SJSA1 (cell line): Measurements from ENCODE around the gene REV1. TPM values are rescaled to one million over a fixed set of nuclear protein-coding genes. Genes with fewer than 3 reads are reported as not detected.

Experiments used
- DNase-seq, 2 experiments: peaks; one replicate each; pipeline ENCODE4 v3.0.0-alpha.2; 2015 to 2020; ENCODE audit warnings: low spot score in 2 of 2, low read depth in 1 of 2
- H3K27ac ChIP-seq: fragments of 250-450 bp; sonication (Bioruptor Pico); 2 replicates; pipeline ENCODE4 v1.5.1; 2020; ENCODE audit warnings: mild to moderate bottlenecking, moderate library complexity
- H3K27me3 ChIP-seq: fragments of 250-450 bp; sonication (Bioruptor Pico); replicated peaks from 2 replicates; pipeline ENCODE4 v1.5.1; 2020; ENCODE audit warnings: mild to moderate bottlenecking, moderate library complexity
- H3K36me3 ChIP-seq: fragments of 250-450 bp; sonication (Bioruptor Pico); 2 replicates; pipeline ENCODE4 v1.5.1; 2020; ENCODE audit warnings: mild to moderate bottlenecking
- H3K4me1 ChIP-seq: fragments of 250-450 bp; sonication (Bioruptor Pico); replicated peaks from 2 replicates; pipeline ENCODE4 v1.6.1; 2021; ENCODE audit warnings: mild to moderate bottlenecking
- H3K4me3 ChIP-seq: fragments of 250-450 bp; sonication (Bioruptor Pico); 2 replicates; pipeline ENCODE4 v1.5.1; 2020; ENCODE audit warnings: mild to moderate bottlenecking
- H3K9me3 ChIP-seq: fragments of 250-450 bp; sonication (Bioruptor Pico); replicated peaks from 2 replicates; pipeline ENCODE4 v1.5.1; 2020; ENCODE audit warnings: mild to moderate bottlenecking
- total RNA-seq: library from RNA; depleted of rRNA; stranded (reverse); fragments of >200 nt; shearing (Covaris generic); gene quantifications from 2 replicates; pipeline ENCODE4 v1.2.3, GENCODE V29; 2014

Gene REV1
- total RNA-seq, 1 experiment from 2014 or later, result 27.2 TPM

DNA sequence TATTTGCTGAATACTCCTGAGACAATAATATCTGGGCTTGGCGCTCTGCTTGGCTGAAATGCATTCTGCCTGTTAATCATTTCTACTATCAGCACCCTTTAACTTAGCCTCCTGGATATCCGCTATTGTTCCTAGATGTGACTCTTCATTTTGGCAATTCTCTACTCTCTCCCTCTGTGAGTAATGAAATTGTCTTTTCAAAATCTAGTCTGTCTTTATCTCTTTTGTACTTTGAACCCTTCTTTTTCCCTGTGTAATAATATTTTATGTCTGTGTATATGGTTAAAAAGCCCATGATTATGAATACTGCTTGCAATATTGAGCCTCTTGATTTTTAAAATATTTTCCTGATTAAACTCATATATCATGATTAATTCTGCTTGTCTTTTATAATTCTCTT lies 6.2 kb upstream of the REV1 start:
- no peak overlapping the region for H3K4me3 ChIP-seq
- H3K36me3 ChIP-seq, result no peaks in the 10 kb centered on the region
- no peak for DNase-seq
- no peaks in the 10 kb centered on the region for H3K9me3 ChIP-seq
- H3K4me1 ChIP-seq, result no peaks in the 10 kb centered on the region
- no peak overlapping the region for H3K27ac ChIP-seq
- H3K27me3 ChIP-seq, result peaks cover 8% of the 10 kb centered on the region

DNA sequence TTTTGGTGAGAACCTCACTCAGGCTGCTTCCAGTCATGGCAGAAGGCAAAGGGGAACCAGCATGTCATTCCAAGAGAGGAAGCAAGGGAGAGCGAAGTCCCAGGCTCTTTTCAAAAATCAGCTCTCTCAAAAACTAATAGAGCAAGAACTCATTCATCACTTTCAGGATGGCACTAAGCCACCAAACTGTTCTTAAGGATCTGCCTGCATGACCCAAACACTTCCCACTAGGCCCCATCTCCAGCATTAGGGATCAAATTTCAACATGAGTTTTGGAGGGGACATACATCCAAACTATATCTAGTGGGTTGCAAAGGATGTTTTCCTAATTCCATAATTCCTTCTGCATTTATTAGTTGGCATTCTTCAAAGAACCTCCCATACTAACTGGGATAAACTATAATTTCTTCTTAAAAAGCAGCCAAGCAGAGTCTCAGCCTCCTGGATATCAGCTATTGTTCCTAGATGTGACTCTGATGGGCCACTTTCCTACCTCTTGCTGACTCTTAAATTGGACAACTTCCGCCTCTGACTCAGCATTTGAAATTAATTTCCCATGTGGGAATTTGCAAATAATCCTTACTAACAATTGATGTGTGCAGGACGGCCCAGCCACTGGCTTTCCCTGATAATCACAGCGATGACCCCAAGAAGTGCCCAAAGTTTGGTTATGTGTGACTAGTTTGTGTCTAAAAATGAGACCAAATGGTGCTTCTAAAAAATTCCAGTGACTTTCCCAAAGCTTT lies 5.5 kb upstream of the REV1 start:
- H3K27ac ChIP-seq, result no peak overlapping the region
- no peak for DNase-seq
- no peaks in the 10 kb centered on the region for H3K9me3 ChIP-seq
- H3K4me3 ChIP-seq, result no peak overlapping the region
- no peaks in the 10 kb centered on the region for H3K36me3 ChIP-seq
- H3K27me3 ChIP-seq, result peaks cover 8% of the 10 kb centered on the region; the same call in 1 of the 2 replicates
- no peaks in the 10 kb centered on the region for H3K4me1 ChIP-seq

DNA sequence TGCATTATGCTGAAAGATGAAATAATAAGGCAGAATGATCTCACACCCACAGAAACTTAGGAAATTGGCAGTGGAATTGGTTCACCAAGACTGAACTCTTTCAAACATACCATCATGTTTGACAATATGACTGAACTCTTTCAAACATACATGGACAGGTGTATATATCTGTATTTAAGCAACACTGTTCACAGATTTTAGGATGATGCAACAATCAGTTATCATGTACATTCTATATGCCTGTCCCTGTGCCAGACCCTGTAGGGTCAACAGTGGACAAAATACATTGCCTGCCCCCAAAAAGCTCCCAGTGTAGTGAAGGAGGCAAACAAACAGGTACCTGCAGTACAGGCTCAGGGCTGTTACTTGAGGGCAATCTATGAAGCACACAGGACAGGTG lies 2.9 kb upstream of the REV1 start:
- peaks cover 8% of the 10 kb centered on the region; the same call in 1 of the 2 replicates for H3K27me3 ChIP-seq

DNA sequence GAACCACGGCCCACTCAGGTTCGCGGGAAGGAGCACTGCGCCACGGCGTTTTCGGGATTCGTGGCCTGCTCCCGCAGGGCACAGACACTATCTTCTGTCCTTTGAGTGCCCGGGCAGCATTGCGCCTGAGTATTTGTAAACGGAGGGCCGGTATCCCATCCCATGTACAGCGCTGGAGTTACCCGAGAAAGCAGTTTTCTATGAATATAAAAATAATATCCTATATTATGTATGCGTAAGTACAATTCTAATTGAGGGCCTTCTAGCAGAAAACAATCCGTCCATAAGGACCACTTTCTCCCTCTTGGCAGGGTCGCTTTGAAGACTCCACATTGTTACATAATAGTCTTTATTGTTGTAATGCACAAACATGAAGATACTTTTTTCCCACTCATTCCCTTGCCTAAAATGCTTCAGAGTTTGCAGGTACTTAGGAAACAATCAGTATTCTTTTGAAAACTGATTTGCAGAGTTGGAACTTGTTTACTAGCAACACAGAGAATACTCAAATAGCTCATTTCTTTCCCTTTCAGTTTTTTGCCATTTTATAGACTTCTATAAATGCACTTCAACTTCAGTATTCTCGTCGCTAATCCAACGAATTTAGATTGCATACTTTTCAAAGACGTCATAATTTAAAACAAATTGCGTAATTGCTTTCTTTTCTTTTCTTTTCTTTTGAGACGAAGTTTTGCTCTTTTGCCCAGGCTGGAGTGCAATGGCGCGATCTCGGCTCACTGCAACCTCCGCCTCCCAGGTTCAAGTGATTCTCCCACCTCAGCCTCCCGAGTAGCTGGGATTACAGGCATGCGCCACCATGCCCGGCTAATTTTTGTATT lies 1.0 kb upstream of the REV1 start:
- Histone ChIP-seq H3K36me3 (peaks cover 5% of the 10 kb centered on the region), H3K27ac (no peak overlapping the region), H3K4me1 (no peaks in the 10 kb centered on the region; the same call in 1 of the 2 replicates), H3K4me3 (peak overlapping the region; percentile 93), H3K9me3 (no peaks in the 10 kb centered on the region), H3K27me3 (peaks cover 8% of the 10 kb centered on the region; the same call in 1 of the 2 replicates)
- no peak for DNase-seq

More for the DNA sequence above, 2.9 kb upstream of the REV1 start:
- no peak overlapping the region for H3K27ac ChIP-seq
- no peaks in the 10 kb centered on the region for H3K9me3 ChIP-seq
- no peaks in the 10 kb centered on the region for H3K4me1 ChIP-seq
- H3K36me3 ChIP-seq, result peaks cover 4% of the 10 kb centered on the region; the same call in 1 of the 2 replicates
- DNase-seq, result no peak
- H3K4me3 ChIP-seq, result no peak overlapping the region

DNA sequence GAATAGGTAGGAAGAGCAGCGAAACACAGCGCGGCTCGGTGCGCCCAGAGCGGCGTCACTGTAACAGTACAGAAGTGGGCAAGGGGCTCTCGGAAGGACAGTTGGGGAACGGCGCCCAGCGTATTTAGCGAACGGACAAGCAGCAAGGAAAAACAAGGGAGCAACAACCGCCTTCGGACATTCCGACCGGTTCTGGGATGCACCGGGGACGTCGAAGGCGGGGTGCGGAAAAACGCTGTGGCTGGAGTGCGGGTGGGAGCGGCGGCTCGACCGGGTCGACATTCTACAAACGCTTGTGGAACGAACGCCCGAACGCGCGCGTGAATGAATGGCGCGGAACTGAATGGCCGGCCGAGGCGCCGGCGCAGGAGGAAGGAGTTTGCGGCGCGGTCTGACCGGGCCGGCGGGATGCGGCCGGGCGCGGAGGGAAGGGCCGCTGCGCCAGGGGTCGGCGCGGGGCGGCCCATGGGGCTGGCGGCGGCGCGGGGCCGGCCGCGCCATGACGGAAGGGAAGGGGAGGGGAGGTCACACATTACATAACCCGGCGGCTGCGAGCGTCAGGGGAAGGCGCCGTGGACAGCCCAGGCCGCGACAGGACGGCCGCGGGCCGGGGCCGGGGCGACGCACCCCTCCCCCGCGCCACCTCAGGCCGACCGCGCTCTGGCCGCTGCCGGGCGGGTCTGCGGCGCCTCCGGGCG lies 605 bp downstream of the REV1 start:
- Histone ChIP-seq H3K27me3 (peaks cover 8% of the 10 kb centered on the region; the same call in 1 of the 2 replicates), H3K9me3 (no peaks in the 10 kb centered on the region), H3K36me3 (peaks cover 11% of the 10 kb centered on the region), H3K27ac (peak overlapping the region; percentile 92), H3K4me3 (peak overlapping the region; percentile 93), H3K4me1 (no peaks in the 10 kb centered on the region; the same call in 1 of the 2 replicates)
- peak; percentile 60 to 63 for DNase-seq

DNA sequence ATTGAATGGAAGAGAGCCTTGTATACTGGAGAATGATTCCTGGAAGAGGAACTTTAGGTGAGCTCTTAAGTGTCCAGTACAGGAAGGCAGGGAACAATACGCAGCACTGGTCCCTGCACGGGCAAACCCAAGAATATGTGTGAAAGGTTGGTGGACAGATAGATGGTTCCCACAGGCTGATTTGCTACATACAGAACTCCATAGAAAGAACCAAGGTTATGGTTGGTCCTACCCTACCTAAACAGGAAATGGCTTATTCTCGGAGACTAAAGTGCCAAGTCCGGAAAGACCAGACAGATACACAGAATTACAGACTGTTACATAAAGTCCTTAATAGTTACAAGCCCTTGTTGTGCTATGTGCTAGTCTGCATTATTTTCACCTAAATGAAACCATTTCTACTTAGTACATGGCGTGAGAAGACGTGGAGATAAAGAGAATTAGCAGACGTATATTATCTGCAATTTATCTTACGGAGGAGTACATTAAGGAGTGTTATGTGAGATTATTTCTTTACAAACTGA lies 1.2 kb downstream of the REV1 start:
- Histone ChIP-seq H3K9me3 (no peaks in the 10 kb centered on the region), H3K4me3 (peak overlapping the region; percentile 93), H3K27ac (peak overlapping the region; percentile 92), H3K4me1 (no peaks in the 10 kb centered on the region; the same call in 1 of the 2 replicates), H3K27me3 (0 out of 2 replicates have a peak, but pooled peaks cover 4% of the 10 kb centered on the region), H3K36me3 (peaks cover 11% of the 10 kb centered on the region)
- no peak for DNase-seq

DNA sequence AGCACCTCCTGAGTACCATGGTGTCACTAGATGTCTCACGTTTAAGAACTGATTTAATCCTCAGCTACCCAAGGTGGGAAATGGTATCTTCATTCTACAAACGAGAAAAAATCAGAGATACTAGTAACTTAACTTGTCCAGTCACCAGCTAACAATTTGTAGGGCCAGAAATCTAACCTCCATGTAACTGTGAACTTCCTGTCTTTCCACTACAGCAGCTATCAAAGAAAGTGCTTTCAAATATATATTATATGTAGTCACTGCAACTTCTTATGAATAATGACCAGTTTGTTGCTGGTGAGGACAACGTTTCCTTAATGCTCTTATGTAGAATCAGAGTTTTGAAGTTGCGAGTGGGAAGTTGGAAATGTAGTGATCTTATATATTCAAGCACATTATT lies 1.9 kb downstream of the REV1 start:
- no peaks in the 10 kb centered on the region; the same call in 1 of the 2 replicates for H3K4me1 ChIP-seq
- DNase-seq, result no peak
- H3K27me3 ChIP-seq, result 0 out of 2 replicates have a peak, but pooled peaks cover 4% of the 10 kb centered on the region
- H3K27ac ChIP-seq, result no peak overlapping the region
- no peaks in the 10 kb centered on the region for H3K9me3 ChIP-seq
- H3K36me3 ChIP-seq, result peaks cover 11% of the 10 kb centered on the region
- H3K4me3 ChIP-seq, result no peak overlapping the region

DNA sequence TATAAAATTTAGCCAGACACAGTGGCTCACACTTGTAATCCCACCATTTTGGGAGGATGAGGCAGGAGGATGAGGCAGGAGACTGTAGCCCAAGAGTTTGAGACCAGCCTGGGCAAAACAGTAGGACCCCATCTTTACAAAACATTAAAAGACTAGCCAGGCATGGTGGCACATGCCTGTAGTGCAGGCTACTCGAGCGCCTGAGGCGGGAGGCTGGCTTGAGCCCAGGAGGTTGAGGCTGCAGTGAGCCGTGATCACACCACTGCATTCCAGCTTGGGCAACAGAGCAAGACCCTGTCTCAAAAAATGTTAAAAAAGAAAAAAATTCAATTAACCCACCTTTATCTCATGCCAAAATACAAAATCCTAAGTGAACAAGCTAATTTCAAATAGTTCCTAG lies 4.0 kb downstream of the REV1 start:
- no peak for DNase-seq
- no peaks in the 10 kb centered on the region for H3K9me3 ChIP-seq
- no peak overlapping the region for H3K27ac ChIP-seq
- H3K4me1 ChIP-seq, result no peaks in the 10 kb centered on the region; the same call in 1 of the 2 replicates
- no peaks in the 10 kb centered on the region for H3K27me3 ChIP-seq
- H3K4me3 ChIP-seq, result no peak overlapping the region
- peaks cover 11% of the 10 kb centered on the region for H3K36me3 ChIP-seq

DNA sequence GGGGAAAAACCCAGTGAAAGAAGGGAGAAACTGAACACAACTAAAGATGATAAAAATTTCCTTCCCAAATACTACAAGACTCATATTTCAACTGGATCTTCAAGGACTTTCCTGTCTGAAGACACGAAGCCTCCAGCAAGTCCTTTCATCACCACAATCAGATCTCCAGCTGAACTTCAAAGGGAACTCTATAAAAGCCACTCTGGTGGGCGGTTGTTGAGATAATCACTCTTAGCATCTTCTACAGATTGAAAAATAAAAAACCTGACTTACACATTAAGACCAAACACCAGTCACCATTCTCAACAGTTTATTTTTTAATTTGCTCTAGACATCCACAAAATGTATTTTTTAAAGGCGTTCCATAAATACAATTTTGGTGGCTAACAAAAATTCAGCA lies 4.4 kb downstream of the REV1 start:
- Histone ChIP-seq H3K9me3 (no peaks in the 10 kb centered on the region), H3K27me3 (no peaks in the 10 kb centered on the region), H3K36me3 (peaks cover 11% of the 10 kb centered on the region), H3K4me1 (peaks cover 3% of the 10 kb centered on the region; the same call in 1 of the 2 replicates), H3K4me3 (no peak overlapping the region), H3K27ac (no peak overlapping the region)
- DNase-seq, result no peak

DNA sequence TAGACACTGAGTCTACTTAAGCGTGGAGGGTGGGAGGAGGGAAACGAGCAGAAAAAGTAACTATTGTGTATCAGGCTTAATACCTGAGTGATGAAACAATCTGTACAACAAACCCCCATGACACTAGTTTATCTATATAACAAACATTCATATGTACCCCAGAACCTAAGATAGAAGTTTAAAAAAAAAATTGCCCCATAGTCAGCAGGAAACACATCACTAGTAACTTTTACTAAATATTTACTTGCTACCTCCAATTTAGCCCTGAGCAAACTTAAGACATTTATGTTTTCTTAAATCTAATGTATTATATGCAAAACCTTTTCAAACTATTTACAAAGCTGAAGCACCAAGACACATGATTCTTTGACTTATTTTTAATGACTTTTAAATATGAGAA lies 5.6 kb downstream of the REV1 start:
- Histone ChIP-seq H3K4me3 (no peak overlapping the region), H3K36me3 (peaks cover 9% of the 10 kb centered on the region), H3K27ac (no peak overlapping the region), H3K27me3 (no peaks in the 10 kb centered on the region), H3K4me1 (peaks cover 6% of the 10 kb centered on the region; the same call in 1 of the 2 replicates), H3K9me3 (no peaks in the 10 kb centered on the region)
- no peak for DNase-seq

DNA sequence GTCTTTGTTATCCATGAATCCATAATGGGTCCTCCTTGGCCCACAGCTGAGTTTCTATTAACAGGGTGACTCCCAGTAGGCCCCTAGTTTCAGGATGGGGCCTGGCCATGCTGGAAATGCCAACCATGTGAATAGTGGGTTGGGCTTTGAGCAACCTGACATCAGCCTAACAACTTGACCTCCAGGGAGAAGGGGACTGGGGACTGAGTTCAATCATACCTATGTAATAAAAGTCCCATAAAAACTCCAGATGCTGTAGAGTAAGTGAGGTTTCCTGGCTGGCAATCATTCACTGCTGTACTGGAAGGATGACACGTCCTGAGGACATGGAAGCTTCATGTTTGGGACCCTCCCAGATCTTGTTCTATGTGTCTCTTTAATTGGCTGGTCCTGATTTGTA lies 7.9 kb downstream of the REV1 start:
- Histone ChIP-seq H3K9me3 (no peaks in the 10 kb centered on the region), H3K4me3 (no peak overlapping the region)
- no peak for DNase-seq

DNA sequence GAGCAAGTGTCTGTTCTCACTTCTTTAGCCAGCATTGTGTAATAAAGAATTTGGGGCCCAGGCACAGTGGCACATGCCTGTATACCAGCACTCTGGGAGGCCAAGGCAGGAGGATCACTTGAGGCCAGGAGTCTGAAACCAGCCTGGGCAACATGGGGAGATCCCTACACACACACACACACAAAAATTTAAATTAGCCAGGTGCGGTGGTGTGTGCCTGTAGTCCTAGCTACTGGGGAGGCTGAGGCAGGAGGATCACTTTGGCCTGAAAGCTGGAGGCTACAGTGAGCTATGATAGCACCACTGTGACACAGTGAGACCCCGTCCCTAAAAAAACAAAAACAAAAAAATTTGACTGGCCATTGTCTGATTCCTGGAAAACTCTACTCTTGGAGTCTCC lies 8.3 kb downstream of the REV1 start:
- DNase-seq, result no peak
- peaks cover 7% of the 10 kb centered on the region for H3K4me1 ChIP-seq
- H3K4me3 ChIP-seq, result no peak overlapping the region
- no peak overlapping the region for H3K27ac ChIP-seq
- H3K36me3 ChIP-seq, result peaks cover 10% of the 10 kb centered on the region; the same call in 1 of the 2 replicates
- H3K9me3 ChIP-seq, result no peaks in the 10 kb centered on the region
- no peaks in the 10 kb centered on the region for H3K27me3 ChIP-seq

More for the DNA sequence above, 7.9 kb downstream of the REV1 start:
- peaks cover 6% of the 10 kb centered on the region; the same call in 1 of the 2 replicates for H3K4me1 ChIP-seq
- H3K27ac ChIP-seq, result no peak overlapping the region
- peaks cover 6% of the 10 kb centered on the region; the same call in 1 of the 2 replicates for H3K36me3 ChIP-seq
- no peaks in the 10 kb centered on the region for H3K27me3 ChIP-seq

DNA sequence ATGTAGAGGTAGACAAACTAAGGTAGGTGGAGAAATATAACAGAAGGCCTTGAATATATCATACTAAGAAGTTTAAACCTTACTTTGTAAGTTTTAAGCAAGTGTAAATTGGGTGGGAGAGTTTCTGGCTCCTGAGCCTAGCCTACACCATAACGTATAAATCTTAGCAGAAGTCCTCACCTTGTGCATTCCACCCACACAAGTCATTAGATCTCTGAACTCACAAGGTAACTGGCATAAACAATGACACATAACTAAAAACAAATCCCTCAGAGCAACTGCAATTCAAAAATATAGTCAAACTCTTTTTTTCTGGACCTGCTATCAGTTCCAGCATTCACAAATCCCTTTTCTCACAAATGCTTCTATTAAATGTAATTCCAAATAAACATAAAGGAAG lies 9.4 kb downstream of the REV1 start:
- peaks cover 18% of the 10 kb centered on the region for H3K4me1 ChIP-seq
- no peaks in the 10 kb centered on the region for H3K9me3 ChIP-seq
- H3K36me3 ChIP-seq, result peaks cover 6% of the 10 kb centered on the region; the same call in 1 of the 2 replicates
- no peak overlapping the region for H3K27ac ChIP-seq
- no peak for DNase-seq
- no peaks in the 10 kb centered on the region for H3K27me3 ChIP-seq
- no peak overlapping the region for H3K4me3 ChIP-seq
